IMR-90 (cell line): Measurements from ENCODE around the gene TRAF1. TPM values are rescaled to one million over a fixed set of nuclear protein-coding genes. Genes with fewer than 3 reads are reported as not detected.

ENCODE experiments used
- ATAC-seq: fragments of 200-7000 bp; cut with Tn5 transposase; 2 replicates; pipeline ENCODE4 v1.9.1; 2020; ENCODE audit warnings: low read depth, mild to moderate bottlenecking, moderate library complexity
- BruUV-seq: library from RNA; stranded (reverse); fragments of 400-500 nt; replicated peaks from 2 replicates; lab custom pipeline; 2021; lab: Mats Ljungman, UMichigan
- CTCF ChIA-PET: fragments of 300-600 bp; formaldehyde crosslinking; extraction: SDS; loops from one replicate; lab custom pipeline; 2021; ENCODE audit warnings: antibody characterized with exemption; lab: Yijun Ruan, JAX
- POLR2A ChIA-PET: fragments of 300-600 bp; sonication (Branson Sonifier 250); formaldehyde crosslinking; loops from one replicate; lab custom pipeline; 2022; ENCODE audit warnings: antibody characterized with exemption; ENCODE audit not compliant: unreplicated experiment; lab: Charles Lee
- DNase-seq: peaks from one replicate; pipeline ENCODE4 v3.0.0; 2013
- H2AFZ ChIP-seq: replicated peaks from 2 replicates; pipeline ENCODE3; 2013; ENCODE audit warnings: low read length, mild to moderate bottlenecking; ENCODE audit not compliant: poor library complexity
- H2AK5ac ChIP-seq: 2 replicates; pipeline ENCODE4 v1.6.1; 2013; ENCODE audit warnings: low read depth, low read length, inconsistent platforms
- H2AK9ac ChIP-seq: replicated peaks from 2 replicates; pipeline ENCODE3; 2013; ENCODE audit warnings: mild to moderate bottlenecking, low read depth, low read length, moderate library complexity; ENCODE audit not compliant: poor library complexity
- H2BK120ac ChIP-seq: 2 replicates; pipeline ENCODE4 v1.6.1; 2013; ENCODE audit warnings: low read depth, low read length, inconsistent platforms
- H2BK15ac ChIP-seq: 3 replicates; pipeline ENCODE4 v1.6.1; 2013; ENCODE audit warnings: low read depth, low read length, inconsistent platforms
- H2BK20ac ChIP-seq: 2 replicates; pipeline ENCODE4 v1.6.1; 2013; ENCODE audit warnings: low read depth, mild to moderate bottlenecking, inconsistent platforms, low read length, moderate library complexity
- H2BK5ac ChIP-seq: 2 replicates; pipeline ENCODE4 v1.6.1; 2013; ENCODE audit warnings: mild to moderate bottlenecking, low read depth, low read length, inconsistent platforms; ENCODE audit not compliant: poor library complexity, severe bottlenecking
- H3K14ac ChIP-seq: replicated peaks from 2 replicates; pipeline ENCODE4 v1.6.1; 2013; ENCODE audit warnings: low read depth, low read length, inconsistent platforms
- H3K18ac ChIP-seq: 2 replicates; pipeline ENCODE4 v1.6.1; 2013; ENCODE audit warnings: low read depth, low read length, control low read depth
- H3K23ac ChIP-seq: 2 replicates; pipeline ENCODE4 v1.6.1; 2013; ENCODE audit warnings: low read depth, low read length, inconsistent platforms
- H3K27ac ChIP-seq: 2 replicates; pipeline ENCODE4 v1.5.1; 2013; ENCODE audit warnings: mild to moderate bottlenecking, control low read depth, low read length; ENCODE audit not compliant: insufficient read depth
- H3K27me3 ChIP-seq: 2 replicates; pipeline ENCODE4 v1.6.1; 2013; ENCODE audit warnings: low read length; ENCODE audit not compliant: control insufficient read depth, insufficient read depth
- H3K36me3 ChIP-seq: 2 replicates; pipeline ENCODE4 v1.6.1; 2013; ENCODE audit warnings: low read length, mixed read lengths; ENCODE audit not compliant: control insufficient read depth, insufficient read depth
- H3K4ac ChIP-seq: 2 replicates; pipeline ENCODE4 v1.6.1; 2013; ENCODE audit warnings: low read depth, low read length, inconsistent platforms
- H3K4me1 ChIP-seq: 2 replicates; pipeline ENCODE4 v1.6.1; 2013; ENCODE audit warnings: low read length, mixed read lengths; ENCODE audit not compliant: control insufficient read depth, insufficient read depth
- H3K4me2 ChIP-seq: 2 replicates; pipeline ENCODE4 v1.6.1; 2013; ENCODE audit warnings: low read depth, mild to moderate bottlenecking, control low read depth, low read length, moderate library complexity
- H3K4me3 ChIP-seq: 2 replicates; pipeline ENCODE4 v1.5.1; 2013; ENCODE audit warnings: low read depth, mild to moderate bottlenecking, control low read depth, low read length, moderate library complexity; ENCODE audit not compliant: insufficient read depth
- H3K56ac ChIP-seq: 2 replicates; pipeline ENCODE4 v1.6.1; 2013; ENCODE audit warnings: low read length, inconsistent platforms; ENCODE audit not compliant: insufficient read depth; ENCODE audit errors: extremely low read depth
- H3K79me1 ChIP-seq, 2 experiments: 2 replicates each; pipeline ENCODE4 v1.6.1; 2013; ENCODE audit warnings: low read length in 2 of 2, inconsistent platforms in 1 of 2, low read depth in 1 of 2
- H3K9ac ChIP-seq: 2 replicates; pipeline ENCODE4 v1.6.1; 2013; ENCODE audit warnings: low read depth, low read length, control low read depth
- H3K9me1 ChIP-seq: 2 replicates; pipeline ENCODE4 v1.6.1; 2013; ENCODE audit warnings: low read length, inconsistent platforms; ENCODE audit not compliant: insufficient read depth
- H3K9me3 ChIP-seq: 2 replicates; pipeline ENCODE4 v1.6.1; 2013; ENCODE audit warnings: low read length; ENCODE audit not compliant: control insufficient read depth, insufficient read depth
- H4K20me1 ChIP-seq: 2 replicates; pipeline ENCODE4 v1.6.1; 2013; ENCODE audit warnings: low read length, inconsistent platforms; ENCODE audit not compliant: insufficient read depth
- H4K5ac ChIP-seq: 2 replicates; pipeline ENCODE4 v1.6.1; 2013; ENCODE audit warnings: mild to moderate bottlenecking, low read depth, low read length, control low read depth
- H4K8ac ChIP-seq, 2 experiments: 2 replicates each; pipeline ENCODE4 v1.6.1; 2013; ENCODE audit warnings: low read depth in 2 of 2, low read length in 2 of 2, control low read depth in 1 of 2, inconsistent platforms in 1 of 2
- H4K91ac ChIP-seq: 2 replicates; pipeline ENCODE4 v1.6.1; 2013; ENCODE audit warnings: low read depth, low read length, inconsistent platforms; ENCODE audit not compliant: insufficient read depth
- BHLHE40 ChIP-seq: fragments of 150-350 bp; IDR thresholded peaks from 2 replicates; pipeline ENCODE4 v1.6.1; 2016; ENCODE audit warnings: mild to moderate bottlenecking, low read depth, low read length
- CEBPB ChIP-seq: IDR thresholded peaks from 2 replicates; pipeline ENCODE4 v1.6.1; 2012; ENCODE audit warnings: low read depth, low read length, improper control_type of control experiment
- CHD1 ChIP-seq: IDR thresholded peaks from 2 replicates; pipeline ENCODE4 v1.6.1; 2012; ENCODE audit warnings: low read depth, low read length, improper control_type of control experiment
- ELK1 ChIP-seq: fragments of 150-350 bp; IDR thresholded peaks from 2 replicates; pipeline ENCODE4 v1.6.1; 2016; ENCODE audit warnings: low read depth, mild to moderate bottlenecking, low read length, moderate library complexity, borderline replicate concordance
- FOS ChIP-seq: fragments of 150-350 bp; IDR thresholded peaks from 2 replicates; pipeline ENCODE4 v1.6.1; 2016; ENCODE audit warnings: low read depth, low read length
- MAZ ChIP-seq: IDR thresholded peaks from 2 replicates; pipeline ENCODE4 v1.6.1; 2012; ENCODE audit warnings: low read depth, mild to moderate bottlenecking, low read length, improper control_type of control experiment, moderate library complexity, borderline replicate concordance
- MXI1 ChIP-seq: IDR thresholded peaks from 2 replicates; pipeline ENCODE4 v1.6.1; 2012; ENCODE audit warnings: low read depth, mild to moderate bottlenecking, low read length, moderate library complexity, borderline replicate concordance
- NFE2L2 ChIP-seq: fragments of 150-350 bp; IDR thresholded peaks from 2 replicates; pipeline ENCODE4 v1.6.1; 2016; ENCODE audit warnings: low read depth, mild to moderate bottlenecking, low read length
- RAD21 ChIP-seq: IDR thresholded peaks from 2 replicates; pipeline ENCODE4 v1.6.1; 2012; ENCODE audit warnings: low read length, improper control_type of control experiment
- SMC3 ChIP-seq: fragments of 150-350 bp; IDR thresholded peaks from 2 replicates; pipeline ENCODE4 v1.6.1; 2016; ENCODE audit warnings: low read depth, mild to moderate bottlenecking, antibody characterized with exemption, low read length, moderate library complexity
- WGBS, 2 experiments: methylation state at CpG; one replicate each; pipeline versions ENCODE4 v1.1.5 to v1.1.7; 2013; ENCODE audit warnings: missing lambda C conversion rate in 2 of 2; ENCODE audit not compliant: insufficient read length in 1 of 2; ENCODE audit errors: extremely low coverage in 2 of 2; 5-methylcytosine and 5-hydroxymethylcytosine counted together
- dilution Hi-C: fragments of 300-500 bp; cut with HindIII; formaldehyde crosslinking; loops from one replicate; pipeline ENCODE4 v1.14.3; 2018; ENCODE audit warnings: low sequenced_read_pairs; ENCODE audit not compliant: unreplicated experiment
- in situ Hi-C: fragments of 300-500 bp; cut with MboI; formaldehyde crosslinking; loops from 3 replicates; pipeline ENCODE4 v1.14.3; 2019; ENCODE audit warnings: low sequenced_read_pairs, inconsistent platforms, mixed read lengths
- intact Hi-C: fragments of 100-400 bp; cut with micrococcal nuclease; formaldehyde crosslinking; loops from 2 replicates; pipeline ENCODE4 v1.10.0; 2022
- polyA plus RNA-seq, 3 experiments: library from polyadenylated mRNA; depleted of rRNA; stranded (reverse); fragments of >200 nt; gene quantifications; 2 replicates each; pipeline ENCODE4 v1.2.3, GENCODE V29; 2012; ENCODE audit warnings: low replicate concordance in 1 of 3
- total RNA-seq: library from RNA; depleted of rRNA; stranded (reverse); fragments of >200 nt; gene quantifications from 2 replicates; pipeline ENCODE4 v1.2.3, GENCODE V29; 2012
- TF ChIP-seq, protein P1 (sequence below): conservative IDR thresholded peaks from 2 replicates; pipeline ENCODE4 v1.5.1; 2012; ENCODE audit warnings: mild to moderate bottlenecking, low read depth, low read length, improper control_type of control experiment

The TRAF1 gene
- total and polyA plus RNA-seq, 2 of the 4 experiments (the other 2 are of a cell fraction): 3.9 to 4.1 TPM

GRCh38 chr9:120961936-120962335 lies 35.3 kb upstream of the TRAF1 start:
- no peak overlapping the region for H3K9ac ChIP-seq
- H3K4me1 ChIP-seq: no peaks in the 10 kb centered on the region
- no peaks in the 10 kb centered on the region for H3K9me3 ChIP-seq
- H2AK5ac ChIP-seq: no peak overlapping the region
- no peak overlapping the region for H4K91ac ChIP-seq
- H2AK9ac ChIP-seq: no peak overlapping the region
- no peak overlapping the region for H3K18ac ChIP-seq
- no peak overlapping the region for H2AFZ ChIP-seq
- H3K4me2 ChIP-seq: no peak overlapping the region
- no peak overlapping the region for H2BK15ac ChIP-seq
- POLR2A ChIA-PET: no interaction called here
- intact Hi-C loops: no loop called here
- no peak overlapping the region for H3K4ac ChIP-seq
- H4K8ac ChIP-seq: no peak overlapping the region
- TF ChIP-seq, protein P1, sequence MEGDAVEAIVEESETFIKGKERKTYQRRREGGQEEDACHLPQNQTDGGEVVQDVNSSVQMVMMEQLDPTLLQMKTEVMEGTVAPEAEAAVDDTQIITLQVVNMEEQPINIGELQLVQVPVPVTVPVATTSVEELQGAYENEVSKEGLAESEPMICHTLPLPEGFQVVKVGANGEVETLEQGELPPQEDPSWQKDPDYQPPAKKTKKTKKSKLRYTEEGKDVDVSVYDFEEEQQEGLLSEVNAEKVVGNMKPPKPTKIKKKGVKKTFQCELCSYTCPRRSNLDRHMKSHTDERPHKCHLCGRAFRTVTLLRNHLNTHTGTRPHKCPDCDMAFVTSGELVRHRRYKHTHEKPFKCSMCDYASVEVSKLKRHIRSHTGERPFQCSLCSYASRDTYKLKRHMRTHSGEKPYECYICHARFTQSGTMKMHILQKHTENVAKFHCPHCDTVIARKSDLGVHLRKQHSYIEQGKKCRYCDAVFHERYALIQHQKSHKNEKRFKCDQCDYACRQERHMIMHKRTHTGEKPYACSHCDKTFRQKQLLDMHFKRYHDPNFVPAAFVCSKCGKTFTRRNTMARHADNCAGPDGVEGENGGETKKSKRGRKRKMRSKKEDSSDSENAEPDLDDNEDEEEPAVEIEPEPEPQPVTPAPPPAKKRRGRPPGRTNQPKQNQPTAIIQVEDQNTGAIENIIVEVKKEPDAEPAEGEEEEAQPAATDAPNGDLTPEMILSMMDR: no peak
- TF ChIP-seq NFE2L2: no peak
- no peak for TF ChIP-seq BHLHE40
- TF ChIP-seq CEBPB: no peak
- TF ChIP-seq MAZ: no peak
- TF ChIP-seq FOS: no peak
- TF ChIP-seq CHD1: no peak
- no peak for TF ChIP-seq RAD21
- TF ChIP-seq ELK1: no peak
- TF ChIP-seq SMC3: no peak
- no peak for TF ChIP-seq MXI1
- no peaks in the 10 kb centered on the region for H3K9me1 ChIP-seq
- no peak overlapping the region for H2BK5ac ChIP-seq
- H3K14ac ChIP-seq: no peak overlapping the region
- no peaks in the 10 kb centered on the region for H3K27me3 ChIP-seq
- WGBS, 2 experiments: no CpG with 5 or more reads among the region's 3 CpGs
- BruUV-seq: no TSS peak
- ATAC-seq (no peak), DNase-seq (no peak)
- CTCF ChIA-PET: interaction anchor here (0.6 to 1.8 kb wide), 2 partner anchors 17 to 20 kb away, joined by 3 to 5 read pairs; no protein-coding TSS in a partner anchor
- no peaks in the 10 kb centered on the region for H3K79me1 ChIP-seq
- no peaks in the 10 kb centered on the region for H3K36me3 ChIP-seq
- H3K4me3 ChIP-seq: no peak overlapping the region
- no peak overlapping the region for H2BK20ac ChIP-seq
- in situ Hi-C loops: no loop called here
- no peak overlapping the region for H3K23ac ChIP-seq
- H4K5ac ChIP-seq: no peak overlapping the region
- H3K27ac ChIP-seq: no peak overlapping the region
- dilution Hi-C loops: no loop called here
- H3K56ac ChIP-seq: no peak overlapping the region
- no peaks in the 10 kb centered on the region for H4K20me1 ChIP-seq
- H2BK120ac ChIP-seq: no peak overlapping the region
